ENCODE measurements around the gene TAP2.

Gene TAP2

DNA sequence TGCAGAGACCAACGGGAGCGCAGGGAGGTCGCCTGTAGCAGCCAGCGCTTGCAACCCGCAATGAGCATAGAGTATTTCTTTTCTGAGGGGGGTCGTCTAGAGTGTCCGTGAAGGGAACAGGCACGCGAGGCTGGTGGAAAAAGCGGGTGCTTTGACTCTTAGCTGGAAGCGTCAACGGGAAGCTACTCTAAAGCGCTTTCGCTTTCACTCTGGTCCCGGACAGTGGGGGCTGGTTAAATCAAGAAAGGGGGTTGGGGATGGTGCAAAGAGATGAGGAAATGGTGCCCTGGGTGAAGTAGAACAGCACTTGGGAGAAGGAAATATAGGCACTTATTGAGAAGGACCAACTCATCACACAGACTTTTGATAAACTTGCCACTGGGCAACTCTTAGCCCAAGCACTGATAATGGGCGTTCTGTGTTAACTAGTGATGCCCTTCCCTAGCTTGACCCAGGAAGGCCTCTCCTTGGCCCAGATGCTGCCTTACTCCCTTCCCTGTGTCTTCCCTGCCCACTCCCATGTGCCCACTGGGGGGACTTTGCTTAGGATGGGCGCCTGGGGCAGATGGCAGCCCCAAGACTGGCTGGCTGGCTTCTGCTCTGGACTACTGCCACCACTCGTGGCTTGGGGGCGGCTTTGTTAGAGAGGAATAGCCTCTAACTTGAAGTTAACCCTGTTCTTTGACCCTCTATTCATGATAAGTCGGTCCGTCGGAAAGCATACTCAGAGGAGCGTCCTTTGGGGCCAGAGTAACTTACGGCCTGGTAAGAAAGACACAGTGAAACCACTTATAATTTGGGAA is 16.0 kb upstream of the TAP2 start:
- in situ Hi-C loops (cut with HindIII; ENCODE audit: low sequenced_read_pairs) = no loop called here

DNA sequence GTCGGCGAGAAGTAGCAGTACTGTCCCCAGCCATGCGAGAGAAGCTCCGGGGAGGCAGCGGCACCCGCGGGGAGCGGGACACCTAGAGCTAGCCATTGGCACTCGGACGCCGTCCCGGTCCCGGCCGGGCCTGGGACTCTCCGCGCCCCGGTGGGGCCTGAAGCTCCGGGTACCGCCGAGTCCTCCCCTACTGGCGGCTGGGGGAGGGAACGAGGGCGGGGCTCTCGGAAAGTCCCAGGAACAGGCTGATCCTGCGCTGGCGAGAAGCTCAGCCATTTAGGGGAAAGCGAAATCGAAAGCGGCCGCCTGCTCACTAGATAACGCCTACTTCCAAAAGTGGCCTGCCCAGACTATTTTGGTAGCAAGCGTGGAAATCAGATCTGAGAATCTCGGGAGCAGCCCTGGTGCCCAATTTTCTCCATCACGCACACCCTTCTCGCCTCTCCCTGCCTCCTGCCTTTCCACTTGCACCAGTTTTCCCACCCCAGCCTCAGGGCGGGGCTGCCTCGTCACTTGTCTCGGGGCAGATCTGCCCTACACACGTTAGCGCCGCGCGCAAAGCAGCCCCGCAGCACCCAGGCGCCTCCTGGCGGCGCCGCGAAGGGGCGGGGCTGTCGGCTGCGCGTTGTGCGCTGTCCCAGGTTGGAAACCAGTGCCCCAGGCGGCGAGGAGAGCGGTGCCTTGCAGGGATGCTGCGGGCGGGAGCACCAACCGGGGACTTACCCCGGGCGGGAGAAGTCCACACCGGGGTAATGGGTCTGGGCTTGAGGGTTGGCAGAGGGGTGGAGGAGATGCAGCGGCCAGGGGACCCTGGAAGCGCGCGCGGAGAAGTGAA is 15.2 kb upstream of the TAP2 start, which contains the start of the genes PSMB9 and TAP1:
Gene PSMB9, plus strand, starts transcription at position 652 of the 835 bp plus-strand sequence. Its CDS starts 38 bp downstream, at position 690.
Gene TAP1, minus strand, starts transcription at position 164 of the 835 bp plus-strand sequence. Its CDS starts 68 bp downstream, at position 96.
- in situ Hi-C loops (cut with HindIII; ENCODE audit: low sequenced_read_pairs) = no loop called here

GRCh38 chr6:32852844-32853540 is 14.5 kb upstream of the TAP2 start:
- in situ Hi-C loops (cut with HindIII; ENCODE audit: low sequenced_read_pairs) = no loop called here

GRCh38 chr6:32852018-32852843 is 13.7 kb upstream of the TAP2 start:
- in situ Hi-C loops (cut with HindIII; ENCODE audit: low sequenced_read_pairs) = no loop called here

DNA sequence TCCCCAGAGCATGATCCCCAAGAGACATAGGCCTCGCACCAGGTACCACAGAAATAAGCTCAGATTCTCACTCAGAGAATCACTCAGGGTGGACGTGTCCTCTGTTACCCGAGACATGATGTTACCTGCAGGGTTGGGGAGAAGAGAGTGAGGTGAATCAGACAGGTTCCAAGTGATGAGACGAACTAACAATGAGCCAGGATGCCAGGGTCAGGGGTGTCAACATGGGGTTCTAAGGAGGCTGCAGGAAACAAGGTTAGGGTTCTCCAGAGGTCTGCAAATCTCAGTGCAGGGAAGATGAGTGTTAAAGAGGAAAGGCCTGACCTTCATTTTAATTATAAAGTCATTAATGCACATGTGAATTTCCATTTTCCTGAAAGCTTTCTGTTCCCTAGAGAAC is 12.5 kb upstream of the TAP2 start:
- in situ Hi-C loops (cut with HindIII; ENCODE audit: low sequenced_read_pairs) = no loop called here

DNA sequence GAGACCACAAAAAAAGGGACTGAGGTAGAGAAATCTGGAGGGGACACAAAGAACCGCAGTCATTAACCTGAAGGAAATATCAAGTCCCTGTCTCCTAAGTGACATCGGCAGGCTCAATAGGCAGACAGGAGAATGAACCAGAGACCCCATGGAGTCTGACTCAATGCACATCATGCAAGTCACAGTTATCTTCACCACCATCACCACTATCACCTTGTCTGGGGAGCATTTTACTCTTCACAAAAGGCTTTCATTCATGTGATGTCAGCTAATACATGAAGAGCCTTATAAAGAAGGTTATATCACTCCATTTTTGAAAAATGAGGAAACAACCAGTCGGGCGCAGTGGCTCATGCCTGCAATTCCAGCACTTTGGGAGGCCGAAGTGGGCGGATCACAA is 10.6 kb upstream of the TAP2 start:
- in situ Hi-C loops (cut with HindIII; ENCODE audit: low sequenced_read_pairs) = no loop called here

DNA sequence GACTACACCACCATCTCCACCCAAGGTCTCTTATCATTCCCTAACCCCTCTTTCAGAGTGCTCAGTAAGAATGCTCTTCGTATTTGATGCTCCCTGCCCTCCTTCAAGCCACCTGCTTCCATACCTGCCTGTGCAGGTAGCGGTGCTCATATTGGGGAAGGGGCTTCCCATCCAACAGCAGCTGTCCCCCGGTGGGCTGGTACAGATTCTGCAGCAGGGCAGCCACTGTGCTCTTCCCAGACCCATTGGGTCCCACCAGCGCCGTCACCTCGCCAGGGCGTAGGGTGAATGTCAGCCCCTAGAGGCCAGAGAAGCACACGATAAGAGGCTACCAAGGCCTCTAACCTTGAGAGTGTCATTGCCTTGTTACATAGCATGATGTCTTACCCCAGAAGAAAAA is 9.3 kb upstream of the TAP2 start:
- in situ Hi-C loops (cut with HindIII; ENCODE audit: low sequenced_read_pairs) = no loop called here

DNA sequence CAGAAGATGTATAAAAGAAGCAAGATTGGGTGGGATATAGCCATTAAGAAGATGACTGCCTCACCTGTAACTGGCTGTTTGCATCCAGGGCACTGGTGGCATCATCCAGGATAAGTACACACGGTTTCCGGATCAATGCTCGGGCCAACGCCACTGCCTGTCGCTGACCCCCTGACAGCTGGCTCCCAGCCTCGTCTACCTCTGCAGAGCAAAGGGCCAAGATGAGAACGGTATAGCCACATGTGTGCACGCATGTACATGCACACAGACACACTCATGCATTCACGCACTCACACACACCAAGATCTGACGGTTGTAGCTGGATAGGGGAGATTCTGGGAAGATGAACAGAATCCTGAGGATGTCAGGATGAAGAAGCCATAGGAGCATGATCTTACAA is 8.5 kb upstream of the TAP2 start:
- in situ Hi-C loops (cut with HindIII; ENCODE audit: low sequenced_read_pairs) = no loop called here

DNA sequence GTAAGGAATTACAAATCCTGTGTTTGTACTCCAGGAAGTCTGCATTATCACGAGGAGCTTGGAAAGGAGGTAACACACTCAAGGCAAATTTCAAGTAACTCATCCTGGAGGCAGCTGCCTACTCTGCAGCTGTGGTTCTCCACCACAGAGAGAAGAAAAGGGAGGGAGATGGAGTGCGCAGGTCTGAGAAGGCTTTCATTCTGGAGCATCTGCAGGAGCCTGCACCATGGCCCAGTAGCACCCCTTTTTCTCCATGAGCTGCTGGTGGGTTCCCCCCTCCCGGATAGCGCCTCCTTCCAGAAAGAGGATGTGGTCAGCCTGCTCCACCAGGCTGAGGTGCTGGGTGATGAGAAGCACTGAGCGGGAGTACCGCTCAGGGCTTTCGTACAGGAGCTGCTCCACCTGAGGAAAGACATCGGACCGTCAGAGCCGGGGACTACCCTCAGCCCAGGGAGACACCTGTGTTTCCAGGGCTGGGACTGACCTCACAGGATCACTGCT is 6.9 kb upstream of the TAP2 start:
- in situ Hi-C loops (cut with HindIII; ENCODE audit: low sequenced_read_pairs) = no loop called here

GRCh38 chr6:32844839-32845383 is 6.4 kb upstream of the TAP2 start:
- in situ Hi-C loops (cut with HindIII; ENCODE audit: low sequenced_read_pairs) = loop anchor here (5.0 kb wide), 1 partner anchor 122 kb away; the partner anchor contains the start of gene BRD2

- in situ Hi-C loops (cut with HindIII; ENCODE audit: low sequenced_read_pairs) = loop anchor here (5.0 kb wide), 1 partner anchor 123 kb away; the partner anchor contains the start of gene BRD2
Measured at GRCh38 chr6:32843979-32844838, 5.7 kb upstream of the TAP2 start, which contains the start of gene PSMB8. Gene PSMB8, minus strand, starts transcription at chr6:32844047. Its CDS starts 51 bp downstream, at chr6:32843996.

GRCh38 chr6:32843331-32843978 is 4.9 kb upstream of the TAP2 start:
- in situ Hi-C loops (cut with HindIII; ENCODE audit: low sequenced_read_pairs) = loop anchor here (5.0 kb wide), 1 partner anchor 124 kb away; the partner anchor contains the start of gene BRD2

GRCh38 chr6:32842690-32843089 is 4.2 kb upstream of the TAP2 start:
- in situ Hi-C loops (cut with HindIII; ENCODE audit: low sequenced_read_pairs) = loop anchor here (5.0 kb wide), 1 partner anchor 125 kb away; the partner anchor contains the start of gene BRD2

- in situ Hi-C loops (cut with HindIII; ENCODE audit: low sequenced_read_pairs) = loop anchor here (5.0 kb wide), 1 partner anchor 125 kb away; the partner anchor contains the start of gene BRD2
Measured at GRCh38 chr6:32842021-32842650, 3.6 kb upstream of the TAP2 start.

DNA sequence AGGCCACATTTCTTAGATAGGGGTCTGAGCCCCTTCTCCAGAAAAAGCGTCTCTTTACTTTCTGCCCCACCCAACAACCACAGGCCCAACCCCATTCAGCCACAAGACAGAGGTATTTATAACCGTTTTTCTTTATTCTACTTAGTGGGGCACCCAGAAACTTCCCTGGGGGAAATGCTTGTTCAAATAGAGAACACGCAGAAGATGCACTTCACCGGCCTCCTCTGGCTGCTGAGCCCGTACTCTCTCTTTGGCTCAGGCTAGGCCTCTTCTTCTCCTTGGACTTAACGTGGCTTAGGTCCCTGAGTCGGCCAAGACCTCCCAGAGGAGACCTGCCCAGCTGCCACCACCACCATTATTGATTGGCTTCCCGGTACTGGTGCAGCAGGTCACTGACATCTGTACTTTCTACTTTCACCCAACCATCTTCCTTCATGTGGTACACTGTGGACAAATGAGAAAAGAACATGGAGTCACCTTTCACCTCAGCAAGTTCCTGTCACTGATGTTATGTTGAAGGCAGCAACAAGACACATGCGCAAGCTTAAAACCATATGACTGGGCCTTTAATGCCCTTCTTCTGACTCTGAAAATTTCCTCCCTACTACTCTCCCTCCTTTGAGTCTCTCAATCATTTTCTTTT is 2.2 kb upstream of the TAP2 start:
- in situ Hi-C loops (cut with HindIII; ENCODE audit: low sequenced_read_pairs) = loop anchor here (5.0 kb wide), 1 partner anchor 127 kb away; the partner anchor contains the start of gene BRD2

- in situ Hi-C loops (cut with HindIII; ENCODE audit: low sequenced_read_pairs) = no loop called here
Measured at GRCh38 chr6:32839356-32839755, 817 bp upstream of the TAP2 start.

GRCh38 chr6:32837651-32838113 is 857 bp downstream of the TAP2 start:
- in situ Hi-C loops (cut with HindIII; ENCODE audit: low sequenced_read_pairs) = no loop called here

Data from endothelial cell of hepatic sinusoid (primary cell).